Thoracic aorta (tissue), 2 donors: ENCODE measurements around the gene CRB3. TPM values are rescaled to one million over a fixed set of nuclear protein-coding genes. Genes with fewer than 3 reads are reported as not detected.
A peak's percentile ranks its signal among the peaks of the same experiment; 100 is the strongest.

Experiments
- ATAC-seq: fragments of 150-250 bp; one replicate; pipeline ENCODE4 v1.8.0; 2017; ENCODE audit warnings: low read depth; ENCODE audit not compliant: insufficient number of reproducible peaks, low FRiP score
- DNase-seq: peaks from one replicate; pipeline ENCODE4 v3.0.0-alpha.2; 2020; ENCODE audit warnings: low spot score
- H3K27ac ChIP-seq, 2 donors: fragments of 200-600 bp; sonication (generic); 1 replicate in 1 of 2; 2 replicates in 1 of 2; pipeline ENCODE4 v1.5.1; 2016; ENCODE audit warnings: mild to moderate bottlenecking in 2 of 2, moderate library complexity in 2 of 2
- H3K27me3 ChIP-seq: fragments of 200-600 bp; sonication (generic); replicated peaks from 2 replicates; pipeline ENCODE4 v1.6.0; 2016; ENCODE audit warnings: mild to moderate bottlenecking; ENCODE audit not compliant: insufficient read depth
- H3K36me3 ChIP-seq: fragments of 200-600 bp; sonication (generic); one replicate; pipeline ENCODE4 v1.5.1; 2016
- H3K4me1 ChIP-seq, 2 donors: fragments of 200-600 bp; sonication (generic); 1 replicate in 1 of 2; 2 replicates in 1 of 2; pipeline versions ENCODE4 v1.5.1 to v1.6.0; 2016; ENCODE audit warnings: low read depth in 2 of 2, mild to moderate bottlenecking in 1 of 2; ENCODE audit not compliant: control insufficient read depth in 1 of 2
- H3K4me3 ChIP-seq: fragments of 200-600 bp; sonication (generic); 2 replicates; pipeline ENCODE4 v1.5.1; 2016; ENCODE audit warnings: mild to moderate bottlenecking
- H3K9me3 ChIP-seq: fragments of 200-600 bp; sonication (generic); 2 replicates; pipeline ENCODE4 v1.5.1; 2016
- total RNA-seq, 2 donors: library from RNA; depleted of rRNA; stranded (reverse); fragments of >200 nt; gene quantifications; one replicate each; pipeline versions ENCODE4 v1.1.0 to v1.2.3, GENCODE V29; 2016
- TF ChIP-seq, protein P1 (sequence below): fragments of 200-600 bp; sonication (generic); IDR thresholded peaks from one replicate; pipeline ENCODE4 v1.5.1; 2019; ENCODE audit warnings: antibody characterized with exemption

The CRB3 gene
- total RNA-seq, 2 donors from 2014 or later: 0.54 to 2.1 TPM

DNA sequence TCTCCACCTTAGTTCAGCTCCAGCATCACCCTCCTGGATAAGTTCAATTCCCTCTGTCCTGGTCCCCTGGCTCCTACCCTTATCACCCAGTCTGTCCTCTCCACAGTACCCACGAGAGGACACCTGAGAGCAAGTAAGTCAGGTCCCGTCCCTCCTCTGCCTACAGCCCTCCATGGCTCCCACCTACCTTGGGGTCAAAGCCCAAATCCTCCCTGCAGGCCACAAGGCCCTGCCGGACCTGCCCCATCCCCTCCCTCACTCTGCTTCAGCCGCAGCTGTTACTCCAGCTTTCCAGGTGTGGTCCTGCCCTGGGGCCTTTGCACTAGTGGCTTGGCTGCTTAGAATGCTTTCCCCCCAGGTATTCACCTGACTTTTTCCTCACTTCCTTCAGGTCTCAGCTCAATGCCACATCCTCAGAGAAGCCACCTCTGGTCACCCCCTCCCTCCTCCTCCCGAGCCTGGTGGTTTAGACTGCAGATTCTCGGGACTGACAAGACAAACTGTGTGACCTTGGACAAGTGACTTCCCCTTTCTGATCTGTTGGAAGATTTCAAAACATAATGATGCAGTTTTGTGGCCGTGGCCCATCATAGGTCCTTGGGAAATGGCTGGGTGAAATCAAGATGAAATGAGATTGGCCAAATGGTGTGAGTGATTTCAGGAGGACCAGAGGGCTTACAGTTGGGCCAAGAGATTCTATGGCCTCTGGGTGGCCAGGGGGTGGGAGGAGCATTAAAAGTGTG lies 34.4 kb downstream of the CRB3 start:
- Histone ChIP-seq H3K27me3 (no peaks in the 10 kb centered on the region), H3K4me3 (no peak overlapping the region), H3K9me3 (no peaks in the 10 kb centered on the region), H3K4me1 (peaks cover 0 to 7% of the 10 kb centered on the region in 2 donors), H3K27ac (no peak overlapping the region), H3K36me3 (no peaks in the 10 kb centered on the region)
- DNase-seq (no peak), ATAC-seq (no peak)
- TF ChIP-seq, protein P1, sequence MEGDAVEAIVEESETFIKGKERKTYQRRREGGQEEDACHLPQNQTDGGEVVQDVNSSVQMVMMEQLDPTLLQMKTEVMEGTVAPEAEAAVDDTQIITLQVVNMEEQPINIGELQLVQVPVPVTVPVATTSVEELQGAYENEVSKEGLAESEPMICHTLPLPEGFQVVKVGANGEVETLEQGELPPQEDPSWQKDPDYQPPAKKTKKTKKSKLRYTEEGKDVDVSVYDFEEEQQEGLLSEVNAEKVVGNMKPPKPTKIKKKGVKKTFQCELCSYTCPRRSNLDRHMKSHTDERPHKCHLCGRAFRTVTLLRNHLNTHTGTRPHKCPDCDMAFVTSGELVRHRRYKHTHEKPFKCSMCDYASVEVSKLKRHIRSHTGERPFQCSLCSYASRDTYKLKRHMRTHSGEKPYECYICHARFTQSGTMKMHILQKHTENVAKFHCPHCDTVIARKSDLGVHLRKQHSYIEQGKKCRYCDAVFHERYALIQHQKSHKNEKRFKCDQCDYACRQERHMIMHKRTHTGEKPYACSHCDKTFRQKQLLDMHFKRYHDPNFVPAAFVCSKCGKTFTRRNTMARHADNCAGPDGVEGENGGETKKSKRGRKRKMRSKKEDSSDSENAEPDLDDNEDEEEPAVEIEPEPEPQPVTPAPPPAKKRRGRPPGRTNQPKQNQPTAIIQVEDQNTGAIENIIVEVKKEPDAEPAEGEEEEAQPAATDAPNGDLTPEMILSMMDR: no peak

DNA sequence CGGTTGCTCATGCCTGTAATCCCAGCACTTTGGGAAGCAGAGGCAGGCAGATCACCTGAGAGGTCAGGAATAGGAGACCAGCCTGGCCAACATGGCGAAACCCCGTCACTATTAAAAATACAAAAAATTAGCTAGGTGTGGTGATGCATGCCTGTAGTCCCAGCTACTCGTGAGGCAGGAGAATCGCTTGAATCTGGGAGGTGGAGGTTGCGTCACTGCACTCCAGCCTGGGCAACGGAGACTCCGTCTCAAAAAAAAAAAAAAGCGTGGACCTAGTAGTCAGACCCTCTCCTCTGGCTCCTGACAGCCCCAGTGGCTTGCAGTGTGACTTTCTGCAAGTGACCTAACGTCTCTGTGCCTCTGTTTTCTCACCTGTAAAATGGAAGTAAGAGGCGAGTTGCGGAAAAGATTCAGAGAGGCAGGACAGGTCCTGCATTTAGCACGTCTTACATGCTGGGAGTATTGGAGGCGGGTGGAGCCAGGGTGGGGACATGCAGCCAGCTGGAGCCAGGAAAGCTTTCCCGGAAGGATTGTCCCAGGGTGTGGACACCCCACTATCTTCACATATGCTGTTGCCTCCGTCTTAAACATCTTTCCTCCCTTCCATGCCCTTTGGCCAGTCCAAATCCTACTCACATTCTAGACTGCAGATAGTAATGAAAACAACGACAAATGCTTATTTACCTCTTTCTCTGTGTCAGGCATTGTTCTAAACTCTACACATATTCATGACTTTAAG lies 35.1 kb downstream of the CRB3 start:
- Histone ChIP-seq H3K4me3 (no peak overlapping the region), H3K4me1 (peaks cover 0 to 7% of the 10 kb centered on the region in 2 donors), H3K27me3 (no peaks in the 10 kb centered on the region), H3K36me3 (no peaks in the 10 kb centered on the region), H3K9me3 (no peaks in the 10 kb centered on the region), H3K27ac (no peak overlapping the region)
- TF ChIP-seq, protein P1: no peak
- ATAC-seq (no peak), DNase-seq (no peak)

DNA sequence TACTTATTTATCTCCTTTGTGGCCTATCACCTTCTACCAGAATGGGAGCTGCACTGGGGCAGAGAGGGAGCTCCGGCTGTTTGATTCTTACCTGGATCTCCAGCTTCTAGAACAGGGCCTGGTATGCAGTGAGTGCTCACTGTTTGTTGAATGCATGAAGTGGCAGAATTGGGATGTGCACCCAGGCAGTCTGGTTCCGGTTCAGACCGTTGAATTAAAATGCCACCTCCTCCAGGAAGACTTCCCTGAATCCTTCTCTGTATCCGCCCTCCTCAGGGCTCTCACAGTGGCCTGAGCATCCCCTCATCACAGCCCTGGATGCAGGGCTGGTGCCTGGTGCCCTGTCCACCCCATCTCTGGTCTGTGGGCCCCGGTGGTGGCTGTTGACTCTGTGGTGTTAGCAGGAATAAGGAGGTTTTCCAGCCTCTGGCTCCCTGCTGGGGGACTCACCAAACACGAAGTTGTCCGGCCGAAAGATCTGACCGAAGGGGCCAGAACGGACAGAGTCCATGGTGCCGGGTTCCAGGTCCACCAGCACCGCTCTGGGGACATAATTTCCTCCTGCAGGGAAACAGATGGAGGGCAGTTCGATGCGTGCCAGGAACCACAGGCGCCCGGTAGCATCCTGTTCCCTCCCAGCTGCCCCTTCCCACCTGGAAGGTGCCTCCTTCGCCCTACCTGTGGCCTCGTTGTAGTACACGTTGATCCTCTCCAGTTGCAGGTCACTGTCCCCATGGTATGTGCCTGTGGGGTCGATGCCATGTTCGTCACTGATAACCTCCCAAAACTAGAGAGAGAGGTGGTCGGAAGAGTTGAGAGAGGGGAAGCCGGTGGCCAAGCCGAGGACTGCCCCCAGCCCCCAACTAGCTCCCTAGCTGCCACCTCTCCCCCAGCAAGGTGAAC lies 37.0 kb downstream of the CRB3 start:
- H3K4me1 ChIP-seq: peaks cover 0 to 7% of the 10 kb centered on the region in 2 donors
- no peaks in the 10 kb centered on the region for H3K36me3 ChIP-seq
- ATAC-seq (no peak), DNase-seq (no peak)
- no peak overlapping the region for H3K27ac ChIP-seq
- TF ChIP-seq, protein P1: no peak
- no peaks in the 10 kb centered on the region for H3K9me3 ChIP-seq
- H3K27me3 ChIP-seq: no peaks in the 10 kb centered on the region
- no peak overlapping the region for H3K4me3 ChIP-seq

DNA sequence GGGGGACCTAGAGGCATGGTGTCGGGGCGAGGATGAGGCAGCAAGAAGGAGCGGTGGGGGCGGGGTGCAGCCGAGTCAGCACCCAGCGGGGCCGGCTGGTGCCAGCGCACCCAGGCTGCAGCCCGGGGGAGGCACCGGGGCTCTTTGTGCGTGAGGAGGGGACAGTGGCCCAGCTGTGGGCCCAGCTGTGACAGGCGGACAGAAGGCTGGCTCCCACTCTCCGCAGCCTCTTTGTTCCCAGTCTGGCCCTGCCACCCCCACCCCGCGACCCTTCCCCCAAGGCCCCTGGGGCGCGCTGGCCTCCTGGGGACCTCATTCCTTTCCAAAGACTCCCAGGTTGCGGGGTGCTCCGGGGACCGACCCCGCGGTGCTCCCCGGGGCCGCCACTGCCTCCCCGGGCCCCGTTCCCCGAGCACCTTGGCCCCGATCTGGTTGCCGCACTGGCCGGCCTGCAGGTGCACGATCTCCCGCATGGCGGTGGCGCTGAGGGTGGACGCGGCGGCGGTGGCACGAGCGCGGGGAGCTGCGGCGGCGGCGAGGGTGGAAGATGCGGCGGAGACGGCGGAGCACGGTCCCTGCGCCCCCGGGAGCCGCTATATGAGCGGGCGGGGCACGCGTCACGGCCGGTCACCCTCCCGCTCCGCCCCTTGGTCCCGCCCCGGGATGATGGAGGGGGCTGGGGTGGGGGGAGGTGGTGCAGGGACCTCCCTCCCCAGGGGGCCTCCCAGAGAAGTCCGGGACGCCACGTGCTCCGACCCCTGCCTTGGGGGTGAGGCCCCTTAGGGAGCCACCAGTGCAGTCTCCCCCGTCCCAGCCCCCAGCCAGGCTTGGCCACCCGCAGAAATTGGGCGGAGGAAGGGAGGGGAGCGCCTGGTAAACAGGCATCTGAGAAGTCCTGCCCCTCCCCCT lies 37.9 kb downstream of the CRB3 start, which contains the start of gene TUBB4A:
TSS of gene TUBB4A (minus strand) at position 570 of the 909 bp plus-strand sequence. CDS start at position 473, 97 bp downstream.
- no peaks in the 10 kb centered on the region for H3K9me3 ChIP-seq
- no peak within 1 kb of the TSS for H3K27ac ChIP-seq
- H3K36me3 ChIP-seq: no peaks in the 10 kb centered on the region
- ATAC-seq: no peak
- peak within 1 kb of the TSS; percentile 55 for H3K4me3 ChIP-seq
- DNase-seq: no peak
- TF ChIP-seq, protein P1: no peak
- no peaks in the 10 kb centered on the region for H3K27me3 ChIP-seq
- peaks cover 0 to 7% of the 10 kb centered on the region in 2 donors for H3K4me1 ChIP-seq
